Occipital lobe (tissue), 2 donors: Measurements from ENCODE around the gene WDR3. TPM values are rescaled to one million over a fixed set of nuclear protein-coding genes. Genes with fewer than 3 reads are reported as not detected.
"Not testable (repeated sequence)": the region's sequence is repeated elsewhere in the genome, so short reads cannot be mapped to it uniquely, and the experiment has no call there.

Source experiments
- DNase-seq: peaks from one replicate; lab custom pipeline; 2025; lab: John Stamatoyannopoulos, UW
- total RNA-seq: library from RNA; depleted of rRNA; stranded (reverse); fragments of >200 nt; gene quantifications from one replicate; pipeline ENCODE4 v1.2.3, GENCODE V29; 2014

Gene WDR3
- 19.3 TPM for total RNA-seq

GRCh38 chr1:117929343-117930172 lies at the start of gene WDR3, which contains the start of gene GDAP2:
Gene WDR3, plus strand, starts transcription at chr1:117929739. Its CDS starts 3,581 bp downstream, at chr1:117933320.
Gene GDAP2, minus strand, starts transcription at chr1:117929621. Its CDS starts 9,264 bp downstream, at chr1:117920357.
- peak; percentile 97 for DNase-seq

DNA sequence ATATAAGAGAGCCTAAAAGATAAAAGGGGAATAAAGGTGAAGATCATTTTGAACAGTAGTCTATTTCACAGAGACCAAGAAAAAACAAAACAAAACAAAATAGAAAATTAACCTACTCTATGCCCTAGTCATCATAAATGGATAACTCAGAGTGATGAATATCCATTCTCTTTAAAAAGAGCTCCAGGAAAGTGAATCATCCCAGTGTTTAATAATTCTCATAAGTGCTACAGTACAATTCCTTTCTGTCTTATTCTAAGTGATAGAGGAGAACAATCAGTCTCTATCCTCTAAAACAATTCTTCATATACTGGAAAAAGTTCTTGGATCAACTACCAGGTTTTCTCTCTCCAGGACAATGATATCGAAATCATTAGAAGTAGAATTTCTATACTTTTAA lies 45.9 kb upstream of the WDR3 start:
- DNase-seq: no peak

DNA sequence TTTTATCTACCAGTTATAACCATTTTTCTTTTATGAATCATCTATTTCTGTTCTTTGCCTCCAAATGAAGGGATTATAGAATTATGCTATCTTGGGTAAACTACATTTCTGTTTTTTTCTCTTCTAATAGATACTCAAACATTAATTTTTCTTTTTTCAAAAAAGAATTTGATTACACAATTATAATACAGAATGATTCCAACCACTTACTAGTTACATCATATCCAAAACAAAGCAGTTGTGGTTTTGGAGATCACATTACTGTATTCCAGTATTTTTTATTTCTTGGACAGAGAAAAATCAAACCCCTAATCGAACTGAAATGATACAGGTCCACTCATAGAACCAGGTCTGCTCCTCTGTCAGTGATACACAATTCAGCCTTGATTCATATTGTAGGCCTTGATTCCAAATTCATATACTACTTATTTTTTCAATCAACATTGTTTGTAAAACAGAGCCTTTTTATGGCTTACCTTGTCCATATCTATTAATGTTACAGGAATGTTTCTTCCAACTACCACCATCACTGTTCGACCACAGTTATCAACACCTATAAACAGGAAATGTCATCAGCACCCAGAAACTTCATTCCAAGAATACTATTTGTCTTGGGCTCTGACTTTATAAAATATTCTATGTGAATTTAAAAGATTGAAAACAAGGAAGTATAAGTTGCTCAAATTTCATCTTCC lies 43.3 kb upstream of the WDR3 start:
- DNase-seq: no peak

GRCh38 chr1:117890452-117890851 lies 39.1 kb upstream of the WDR3 start:
- DNase-seq: no peak

- DNase-seq: no peak
Measured at GRCh38 chr1:117892512-117892911, 37.0 kb upstream of the WDR3 start.

DNA sequence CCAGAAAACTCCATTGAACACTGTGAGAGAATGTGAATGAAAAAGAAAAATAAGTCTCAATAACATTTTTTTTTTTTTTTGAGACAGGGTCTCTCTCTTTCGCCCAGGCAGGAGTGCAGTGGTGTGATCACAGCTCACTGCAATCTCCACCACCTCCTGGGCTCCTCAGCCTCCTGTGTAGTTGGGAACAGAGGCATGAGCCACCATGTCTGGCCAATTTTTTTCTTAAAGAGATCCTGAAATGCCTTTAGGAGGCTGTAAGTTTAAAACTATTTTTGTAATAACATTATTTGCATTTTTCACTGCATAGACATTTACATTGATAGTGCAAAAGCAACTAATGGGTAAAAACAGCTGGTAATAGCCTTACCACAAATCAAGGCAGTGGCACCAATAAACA lies 35.5 kb upstream of the WDR3 start:
- no peak for DNase-seq

DNA sequence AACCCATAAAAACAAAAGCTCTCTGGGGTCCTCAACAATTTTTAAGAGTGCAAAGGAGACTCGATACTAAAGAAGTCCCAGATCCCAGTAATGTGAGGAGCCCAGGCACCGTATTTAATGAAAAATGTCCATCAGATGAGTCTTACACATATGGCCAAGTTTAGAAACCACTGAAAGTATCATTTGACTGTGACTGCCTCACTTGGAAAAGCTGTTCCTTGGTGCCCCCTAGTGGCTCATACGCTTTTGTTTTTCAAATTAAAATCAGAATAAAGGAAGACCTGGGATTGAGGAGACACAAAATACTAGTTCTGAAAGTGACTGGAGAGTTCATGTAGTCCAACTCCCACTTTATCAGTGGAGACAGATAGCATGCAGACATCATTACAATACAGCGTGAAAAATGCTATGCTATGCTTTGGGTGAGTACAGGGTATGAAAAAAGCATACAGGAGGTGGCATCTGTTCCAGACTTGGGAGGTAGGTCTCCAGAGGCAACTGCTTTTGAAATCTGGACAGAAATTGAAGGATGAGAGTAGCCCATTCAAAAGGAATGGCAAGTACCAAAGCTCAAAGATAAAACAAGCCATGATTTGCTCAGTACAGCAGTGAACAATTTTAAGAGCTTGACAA lies 33.9 kb upstream of the WDR3 start:
- peak; percentile 17 for DNase-seq

GRCh38 chr1:117897551-117897950 lies 32.0 kb upstream of the WDR3 start:
- DNase-seq: no peak

- no peak for DNase-seq
Measured at GRCh38 chr1:117899801-117900200, 29.7 kb upstream of the WDR3 start.

DNA sequence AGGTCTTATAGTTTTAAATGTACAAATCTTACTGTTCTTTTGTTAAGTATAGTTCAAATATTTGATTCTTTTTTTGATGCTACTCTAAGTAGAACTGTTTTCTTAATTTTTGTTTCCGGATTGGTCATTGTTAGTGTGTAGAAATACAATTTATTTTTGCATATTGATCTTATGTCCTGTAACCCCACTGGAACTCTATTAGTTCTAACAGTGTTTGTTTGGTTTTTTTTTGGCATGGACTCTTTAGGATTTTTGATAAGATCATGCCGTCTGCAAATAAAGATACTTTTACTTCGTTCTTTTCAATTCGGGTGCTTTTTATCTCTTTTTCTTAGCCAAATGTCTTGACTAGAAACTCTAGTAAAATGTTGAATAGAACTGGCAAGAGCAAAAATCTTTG lies 26.6 kb upstream of the WDR3 start:
- DNase-seq: no peak

DNA sequence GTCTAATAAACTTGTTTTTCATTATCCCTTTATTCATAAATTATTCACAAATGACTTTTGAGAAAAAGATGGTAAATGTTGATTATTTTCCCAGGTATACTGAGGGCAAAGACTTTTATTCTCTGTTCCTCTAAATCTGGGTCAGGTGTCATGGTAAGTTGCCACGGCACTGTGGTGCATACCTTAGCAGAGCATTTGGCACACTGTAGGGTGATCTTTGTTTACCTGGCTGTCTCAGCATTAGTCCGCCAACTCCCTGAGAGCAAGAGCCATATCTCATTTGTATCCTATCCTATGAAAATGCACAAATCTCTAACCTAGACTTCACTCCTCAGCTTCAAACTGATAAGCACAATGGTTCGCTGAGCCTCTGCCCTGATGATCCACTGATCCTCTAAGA lies 25.1 kb upstream of the WDR3 start:
- DNase-seq: no peak

DNA sequence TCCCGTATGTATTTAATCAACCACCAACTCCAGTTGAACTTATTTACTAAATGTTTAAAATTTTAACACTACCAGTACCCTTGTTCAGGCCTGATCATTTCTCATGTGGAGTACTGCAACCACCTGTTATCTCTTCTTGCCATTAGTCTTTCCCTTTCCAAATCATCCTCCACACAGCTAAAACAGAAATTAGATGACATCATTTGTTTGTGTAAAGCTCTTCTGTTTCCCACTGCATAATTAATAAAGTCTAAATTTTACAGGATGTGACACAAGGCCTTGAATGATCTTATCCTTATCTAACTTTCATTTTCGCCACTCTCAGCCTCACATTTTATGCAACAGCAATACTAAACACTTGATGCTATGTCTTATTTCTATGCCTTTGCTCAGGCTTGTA lies 24.5 kb upstream of the WDR3 start:
- DNase-seq: no peak

DNA sequence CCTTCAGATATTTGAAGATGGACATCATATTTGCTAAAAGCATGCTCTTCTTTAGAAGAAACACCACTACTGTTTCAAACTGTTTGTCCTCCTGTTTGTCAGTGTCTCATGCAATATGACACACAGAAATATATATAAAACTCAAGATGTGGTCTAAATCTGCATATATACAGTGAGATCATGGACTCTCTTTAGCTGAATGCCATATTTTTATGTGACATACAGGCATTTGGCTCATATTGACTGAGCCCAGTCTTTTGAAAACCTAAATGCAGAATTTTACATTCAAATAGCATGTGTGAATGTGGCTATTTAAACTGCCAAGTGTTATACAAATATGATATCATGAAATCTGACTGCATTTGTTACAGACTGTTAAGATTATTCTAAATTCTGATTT lies 18.5 kb upstream of the WDR3 start:
- DNase-seq: no peak

GRCh38 chr1:117919376-117919775 lies 10.2 kb upstream of the WDR3 start:
- DNase-seq: no peak

GRCh38 chr1:117921991-117922390 lies 7.5 kb upstream of the WDR3 start:
- DNase-seq: no peak

- DNase-seq: not testable (repeated sequence)
Measured at GRCh38 chr1:117922717-117923116, 6.8 kb upstream of the WDR3 start.

DNA sequence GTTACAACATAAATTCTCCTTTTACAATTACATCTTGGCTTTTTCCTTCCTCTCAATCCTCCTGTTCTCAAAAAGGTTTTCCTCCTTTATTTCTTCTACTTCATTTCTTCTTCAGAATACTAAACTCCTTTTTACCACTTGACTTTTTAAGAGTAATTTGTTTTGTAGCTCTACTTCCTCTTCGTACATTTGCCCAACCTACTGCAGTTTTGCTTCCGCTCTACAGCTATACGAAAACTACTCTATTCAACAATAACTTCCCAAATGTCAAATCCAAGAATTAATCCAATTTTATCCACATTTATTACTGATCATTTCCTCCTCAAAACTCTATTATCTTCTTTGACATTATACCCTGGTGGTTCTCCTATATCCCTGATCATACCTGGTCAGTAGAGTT lies 3.6 kb upstream of the WDR3 start:
- no peak for DNase-seq

- peak; percentile 26 for DNase-seq
Measured at GRCh38 chr1:117928881-117929342, 627 bp upstream of the WDR3 start.

DNA sequence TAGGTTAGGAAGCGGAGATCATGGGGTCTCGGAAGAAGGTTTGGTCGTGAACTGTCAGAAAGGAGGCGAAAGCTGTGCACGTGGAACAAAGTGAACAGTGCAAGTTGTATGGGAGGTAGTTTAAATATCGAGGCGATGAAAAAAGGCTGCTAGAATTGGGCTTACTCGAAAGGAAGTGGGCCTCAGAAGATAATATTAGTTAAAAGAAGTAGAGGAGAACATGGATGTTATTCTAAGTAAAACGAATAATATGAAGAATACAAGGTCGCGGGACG lies 571 bp downstream of the WDR3 start:
- DNase-seq: no peak

GRCh38 chr1:117930484-117930883 lies 945 bp downstream of the WDR3 start:
- DNase-seq: no peak

- DNase-seq: no peak
Measured at GRCh38 chr1:117932576-117932975, 3.0 kb downstream of the WDR3 start.

- no peak for DNase-seq
Measured at GRCh38 chr1:117933769-117934168, 4.2 kb downstream of the WDR3 start.

GRCh38 chr1:117942293-117942692 lies 12.8 kb downstream of the WDR3 start:
- DNase-seq: no peak
